ENCODE results near the gene MUC6.

DNA sequence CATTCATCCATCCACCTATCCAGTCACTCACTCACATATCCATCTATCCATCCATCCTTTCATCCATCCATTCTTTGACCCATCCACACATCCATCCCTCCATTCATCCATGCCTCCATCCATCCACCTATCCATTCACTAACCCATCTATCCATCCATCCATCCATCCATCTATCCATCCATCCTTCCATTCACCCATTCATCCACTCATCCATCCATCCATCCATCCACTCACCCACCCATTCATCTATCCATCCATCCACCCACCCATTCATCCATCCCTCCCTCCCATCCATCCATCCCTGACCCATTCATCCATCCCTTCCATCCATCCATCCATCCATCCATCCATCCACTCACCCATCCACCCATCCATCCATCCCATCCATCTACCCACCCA lies 33.2 kb upstream of the MUC6 start:
- TF ChIP-seq, protein P1, sequence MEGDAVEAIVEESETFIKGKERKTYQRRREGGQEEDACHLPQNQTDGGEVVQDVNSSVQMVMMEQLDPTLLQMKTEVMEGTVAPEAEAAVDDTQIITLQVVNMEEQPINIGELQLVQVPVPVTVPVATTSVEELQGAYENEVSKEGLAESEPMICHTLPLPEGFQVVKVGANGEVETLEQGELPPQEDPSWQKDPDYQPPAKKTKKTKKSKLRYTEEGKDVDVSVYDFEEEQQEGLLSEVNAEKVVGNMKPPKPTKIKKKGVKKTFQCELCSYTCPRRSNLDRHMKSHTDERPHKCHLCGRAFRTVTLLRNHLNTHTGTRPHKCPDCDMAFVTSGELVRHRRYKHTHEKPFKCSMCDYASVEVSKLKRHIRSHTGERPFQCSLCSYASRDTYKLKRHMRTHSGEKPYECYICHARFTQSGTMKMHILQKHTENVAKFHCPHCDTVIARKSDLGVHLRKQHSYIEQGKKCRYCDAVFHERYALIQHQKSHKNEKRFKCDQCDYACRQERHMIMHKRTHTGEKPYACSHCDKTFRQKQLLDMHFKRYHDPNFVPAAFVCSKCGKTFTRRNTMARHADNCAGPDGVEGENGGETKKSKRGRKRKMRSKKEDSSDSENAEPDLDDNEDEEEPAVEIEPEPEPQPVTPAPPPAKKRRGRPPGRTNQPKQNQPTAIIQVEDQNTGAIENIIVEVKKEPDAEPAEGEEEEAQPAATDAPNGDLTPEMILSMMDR (IDR thresholded peaks at IDR 0.05; ENCODE audit: low read length), result no peak
- no peak for TF ChIP-seq EZH2 (optimal IDR thresholded peaks at IDR 0.05; ENCODE audit: low read depth, low read length)
